Stimulated activated CD4-positive, alpha-beta T cell treated with anti-CD3 and anti-CD28 coated beads, Interleukin-4, amount 100 ng/mL, for 48 hours (primary cell): ENCODE results near the gene LBR.
A peak's percentile ranks its signal among the peaks of the same experiment; 100 is the strongest.

Experiments
- DNase-seq, 2 donors: peaks; one replicate each; pipeline ENCODE4 v3.0.0-alpha.2; 2020; ENCODE audit warnings: low read depth in 2 of 2

LBR gene

GRCh38 chr1:225464851-225465792, 37.3 kb upstream of the LBR start:
- DNase-seq: no peak

GRCh38 chr1:225462714-225463574, 35.1 kb upstream of the LBR start:
- no peak for DNase-seq

GRCh38 chr1:225462429-225462713, 34.5 kb upstream of the LBR start:
- no peak for DNase-seq

- DNase-seq: no peak
Measured at GRCh38 chr1:225461533-225462428, 33.9 kb upstream of the LBR start.

- DNase-seq: no peak
Measured at GRCh38 chr1:225460737-225461532, 33.1 kb upstream of the LBR start.

GRCh38 chr1:225460021-225460736, 32.3 kb upstream of the LBR start:
- no peak for DNase-seq

GRCh38 chr1:225458222-225458631, 30.4 kb upstream of the LBR start:
- DNase-seq: no peak

GRCh38 chr1:225454733-225455132, 26.9 kb upstream of the LBR start:
- peak; percentile 67 to 80 for DNase-seq

- no peak for DNase-seq
Measured at GRCh38 chr1:225453797-225454648, 26.2 kb upstream of the LBR start.

GRCh38 chr1:225451840-225452515, 24.1 kb upstream of the LBR start:
- no peak for DNase-seq

GRCh38 chr1:225451340-225451739, 23.5 kb upstream of the LBR start:
- DNase-seq: no peak

- DNase-seq: no peak
Measured at GRCh38 chr1:225450491-225451191, 22.8 kb upstream of the LBR start.

- no peak for DNase-seq
Measured at GRCh38 chr1:225449774-225450173, 21.9 kb upstream of the LBR start.

GRCh38 chr1:225449261-225449660, 21.4 kb upstream of the LBR start:
- no peak for DNase-seq

- no peak for DNase-seq
Measured at GRCh38 chr1:225448146-225448805, 20.4 kb upstream of the LBR start.

- no peak for DNase-seq
Measured at GRCh38 chr1:225447650-225448089, 19.8 kb upstream of the LBR start.

GRCh38 chr1:225446981-225447615, 19.3 kb upstream of the LBR start:
- no peak for DNase-seq
